ENCODE measurements around the gene PRUNE2.

Gene PRUNE2

GRCh38 chr9:76701441-76702039, 204.4 kb downstream of the PRUNE2 start:
- H3K4me3 ChIP-seq (ENCODE audit: low read depth, low read length), result no peak overlapping the region
- TF ChIP-seq CTCF (IDR thresholded peaks at IDR 0.05; ENCODE audit: low read depth, low read length, missing control alignments), result no peak
- peak; percentile 88 for DNase-seq (ENCODE audit: low read depth)
- in situ Hi-C loops (cut with HindIII; ENCODE audit: low sequenced_read_pairs), result loop anchor here (10.0 kb wide), 1 partner anchor 247 kb away; the partner anchor contains the start of gene GCNT1

GRCh38 chr9:76700916-76701315, 205.0 kb downstream of the PRUNE2 start:
- no peak overlapping the region for H3K4me3 ChIP-seq (ENCODE audit: low read depth, low read length)
- DNase-seq (ENCODE audit: low read depth), result no peak
- in situ Hi-C loops (cut with HindIII; ENCODE audit: low sequenced_read_pairs), result loop anchor here (10.0 kb wide), 1 partner anchor 246 kb away; the partner anchor contains the start of gene GCNT1
- TF ChIP-seq CTCF (IDR thresholded peaks at IDR 0.05; ENCODE audit: low read depth, low read length, missing control alignments), result no peak

GRCh38 chr9:76699971-76700370, 205.9 kb downstream of the PRUNE2 start:
- TF ChIP-seq CTCF (IDR thresholded peaks at IDR 0.05; ENCODE audit: low read depth, low read length, missing control alignments), result peak; percentile 18
- H3K4me3 ChIP-seq (ENCODE audit: low read depth, low read length), result no peak overlapping the region
- in situ Hi-C loops (cut with HindIII; ENCODE audit: low sequenced_read_pairs), result loop anchor here (10.0 kb wide), 1 partner anchor 245 kb away; the partner anchor contains the start of gene GCNT1
- peak; percentile 72 for DNase-seq (ENCODE audit: low read depth)

GRCh38 chr9:76697554-76697953, 208.4 kb downstream of the PRUNE2 start:
- in situ Hi-C loops (cut with HindIII; ENCODE audit: low sequenced_read_pairs), result no loop called here

GRCh38 chr9:76697081-76697480, 208.8 kb downstream of the PRUNE2 start:
- in situ Hi-C loops (cut with HindIII; ENCODE audit: low sequenced_read_pairs), result no loop called here
- DNase-seq (ENCODE audit: low read depth), result no peak
- no peak for TF ChIP-seq CTCF (IDR thresholded peaks at IDR 0.05; ENCODE audit: low read depth, low read length, missing control alignments)
- no peak overlapping the region for H3K4me3 ChIP-seq (ENCODE audit: low read depth, low read length)

More at GRCh38 chr9:76697554-76697953, 208.4 kb downstream of the PRUNE2 start:
- DNase-seq (ENCODE audit: low read depth), result no peak
- no peak for TF ChIP-seq CTCF (IDR thresholded peaks at IDR 0.05; ENCODE audit: low read depth, low read length, missing control alignments)
- no peak overlapping the region for H3K4me3 ChIP-seq (ENCODE audit: low read depth, low read length)

- in situ Hi-C loops (cut with HindIII; ENCODE audit: low sequenced_read_pairs), result no loop called here
- no peak for TF ChIP-seq CTCF (IDR thresholded peaks at IDR 0.05; ENCODE audit: low read depth, low read length, missing control alignments)
- DNase-seq (ENCODE audit: low read depth), result no peak
- H3K4me3 ChIP-seq (ENCODE audit: low read depth, low read length), result no peak overlapping the region
Measured at GRCh38 chr9:76693912-76694311, 212.0 kb downstream of the PRUNE2 start.

All from astrocyte of the cerebellum (primary cell).